SK-N-SH treated with all-trans-retinoic acid at 6 μM for 48 hours (cell line): ENCODE data around the gene HDC.

Source experiments
- ATAC-seq: fragments of 200-7000 bp; cut with Tn5 transposase; 3 replicates; pipeline ENCODE4 v1.9.1; 2020; ENCODE audit warnings: mild to moderate bottlenecking, moderate library complexity
- ARNTL ChIP-seq: fragments of 450-650 bp; formaldehyde crosslinking; IDR thresholded peaks from 2 replicates; pipeline ENCODE4 v1.5.0; 2020; ENCODE audit warnings: low read depth, mild to moderate bottlenecking, moderate library complexity, borderline replicate concordance
- BACH2 ChIP-seq: fragments of 250-450 bp; sonication (Bioruptor Pico); IDR thresholded peaks from 2 replicates; pipeline ENCODE4 v1.9.0; 2021; ENCODE audit warnings: mild to moderate bottlenecking, borderline replicate concordance
- CSDC2 ChIP-seq: fragments of 250-450 bp; sonication (Bioruptor Pico); IDR thresholded peaks from 2 replicates; pipeline ENCODE4 v1.5.0; 2020; ENCODE audit warnings: mild to moderate bottlenecking, moderate library complexity
- ESRRG ChIP-seq: fragments of 250-450 bp; sonication (Bioruptor Pico); IDR thresholded peaks from 2 replicates; pipeline ENCODE4 v1.6.1; 2021; ENCODE audit warnings: mild to moderate bottlenecking
- GLIS3 ChIP-seq: fragments of 250-450 bp; sonication (Bioruptor Pico); IDR thresholded peaks from 2 replicates; pipeline ENCODE4 v1.5.0; 2020; ENCODE audit warnings: mild to moderate bottlenecking, moderate library complexity
- ISL1 ChIP-seq: fragments of 250-450 bp; sonication (Bioruptor Pico); IDR thresholded peaks from 2 replicates; pipeline ENCODE4 v2.1.2; 2022; ENCODE audit warnings: mild to moderate bottlenecking, moderate library complexity
- OSR1 ChIP-seq: fragments of 250-450 bp; sonication (Bioruptor Pico); IDR thresholded peaks from 2 replicates; pipeline ENCODE4 v1.8.0; 2022; ENCODE audit warnings: moderate library complexity, mild to moderate bottlenecking, inconsistent platforms
- PPARA ChIP-seq: fragments of 250-450 bp; sonication (Bioruptor Pico); IDR thresholded peaks from 2 replicates; pipeline ENCODE4 v1.5.0; 2020; ENCODE audit warnings: mild to moderate bottlenecking, borderline replicate concordance
- RARB ChIP-seq: fragments of 250-450 bp; sonication (Bioruptor Pico); IDR thresholded peaks from 2 replicates; pipeline ENCODE4 v1.8.0; 2021; ENCODE audit warnings: mild to moderate bottlenecking, moderate library complexity
- SNAI2 ChIP-seq: fragments of 250-450 bp; sonication (Bioruptor Pico); IDR thresholded peaks from 2 replicates; pipeline ENCODE4 v1.5.0; 2020; ENCODE audit warnings: mild to moderate bottlenecking, moderate library complexity
- TCF4 ChIP-seq: fragments of 250-450 bp; sonication (Bioruptor Pico); IDR thresholded peaks from 2 replicates; pipeline ENCODE4 v1.8.0; 2021; ENCODE audit warnings: mild to moderate bottlenecking, moderate library complexity, borderline replicate concordance
- TOX ChIP-seq: fragments of 250-450 bp; sonication (Bioruptor Pico); IDR thresholded peaks from 2 replicates; pipeline ENCODE4 v1.8.0; 2021; ENCODE audit warnings: mild to moderate bottlenecking, moderate library complexity, borderline replicate concordance
- ZC3H10 ChIP-seq: fragments of 250-450 bp; sonication (Bioruptor Pico); IDR thresholded peaks from 2 replicates; pipeline ENCODE4 v1.5.1; 2021; ENCODE audit warnings: mild to moderate bottlenecking, moderate library complexity
- ZFP3 ChIP-seq: fragments of 250-450 bp; sonication (Bioruptor Pico); IDR thresholded peaks from 2 replicates; pipeline ENCODE4 v1.5.0; 2020; ENCODE audit warnings: mild to moderate bottlenecking, moderate library complexity
- ZFP30 ChIP-seq: fragments of 450-650 bp; formaldehyde crosslinking; IDR thresholded peaks from 2 replicates; pipeline ENCODE4 v1.5.0; 2022; ENCODE audit warnings: mild to moderate bottlenecking, moderate library complexity
- ZNF565 ChIP-seq: fragments of 450-650 bp; formaldehyde crosslinking; conservative IDR thresholded peaks from 2 replicates; pipeline ENCODE4 v1.5.0; 2020; ENCODE audit warnings: low read depth, mild to moderate bottlenecking, moderate library complexity
- ZNF70 ChIP-seq: fragments of 450-650 bp; formaldehyde crosslinking; IDR thresholded peaks from 2 replicates; pipeline ENCODE4 v1.5.0; 2020; ENCODE audit warnings: mild to moderate bottlenecking, moderate library complexity
- ZNF8 ChIP-seq: fragments of 450-650 bp; formaldehyde crosslinking; IDR thresholded peaks from 2 replicates; pipeline ENCODE4 v1.5.0; 2020; ENCODE audit warnings: mild to moderate bottlenecking, moderate library complexity
- TF ChIP-seq, protein P1 (sequence below): fragments of 250-450 bp; sonication (Bioruptor Pico); IDR thresholded peaks from 2 replicates; pipeline ENCODE4 v1.8.0; 2020; ENCODE audit warnings: mild to moderate bottlenecking, moderate library complexity, borderline replicate concordance
- TF ChIP-seq, protein P2 (sequence below): fragments of 250-450 bp; sonication (Bioruptor Pico); IDR thresholded peaks from 2 replicates; pipeline ENCODE4 v1.5.1; 2021; ENCODE audit warnings: mild to moderate bottlenecking, moderate library complexity
- TF ChIP-seq, protein P3 (sequence below): fragments of 250-450 bp; sonication (Bioruptor Pico); IDR thresholded peaks from 2 replicates; pipeline ENCODE4 v1.8.0; 2021; ENCODE audit warnings: low read depth, mild to moderate bottlenecking, moderate library complexity, borderline replicate concordance

HDC gene

DNA sequence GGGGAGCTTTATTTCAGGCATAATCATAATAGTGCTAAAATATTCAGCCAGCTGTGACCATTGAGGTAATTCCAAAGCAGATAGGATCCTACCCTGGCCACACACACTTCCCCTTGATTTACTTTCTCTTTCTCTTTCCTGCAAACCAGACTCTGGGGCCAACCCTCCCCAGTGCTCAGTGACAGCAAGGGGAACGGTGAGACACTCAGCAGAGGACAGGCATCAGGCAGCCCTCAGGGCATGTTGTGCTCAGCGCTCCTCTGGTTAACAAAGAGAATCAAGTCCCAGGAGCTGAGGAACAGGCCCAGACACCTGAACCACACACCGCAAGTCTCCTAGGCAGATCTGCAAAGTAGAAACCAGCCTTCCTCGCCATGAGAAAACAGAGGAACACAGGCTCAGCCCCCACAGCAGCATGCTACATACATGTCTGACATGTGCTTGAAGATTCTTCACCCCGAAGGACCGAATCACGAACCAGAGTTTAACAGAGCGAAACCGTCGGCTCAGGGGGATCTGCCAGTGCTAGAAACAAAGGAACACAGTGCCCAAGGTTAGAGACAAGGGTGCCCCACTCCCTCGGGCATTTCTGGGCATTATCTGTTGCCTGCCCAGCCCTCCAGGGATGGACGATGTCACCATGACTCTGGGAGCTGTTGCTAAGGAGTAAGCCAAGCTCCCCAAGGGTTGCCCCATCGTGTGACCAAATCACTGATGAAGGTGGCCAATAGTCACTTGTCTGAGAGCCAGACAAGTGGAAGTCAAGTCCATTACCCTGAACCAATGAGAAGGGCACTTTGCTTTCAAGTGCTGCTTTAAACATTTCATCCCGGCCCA lies 17.5 kb downstream of the HDC start (continued):
- TF ChIP-seq SNAI2 (no peak), ZNF565 (no peak), OSR1 (CRISPR knock-in tag) (no peak)
- TF ChIP-seq, protein P1, sequence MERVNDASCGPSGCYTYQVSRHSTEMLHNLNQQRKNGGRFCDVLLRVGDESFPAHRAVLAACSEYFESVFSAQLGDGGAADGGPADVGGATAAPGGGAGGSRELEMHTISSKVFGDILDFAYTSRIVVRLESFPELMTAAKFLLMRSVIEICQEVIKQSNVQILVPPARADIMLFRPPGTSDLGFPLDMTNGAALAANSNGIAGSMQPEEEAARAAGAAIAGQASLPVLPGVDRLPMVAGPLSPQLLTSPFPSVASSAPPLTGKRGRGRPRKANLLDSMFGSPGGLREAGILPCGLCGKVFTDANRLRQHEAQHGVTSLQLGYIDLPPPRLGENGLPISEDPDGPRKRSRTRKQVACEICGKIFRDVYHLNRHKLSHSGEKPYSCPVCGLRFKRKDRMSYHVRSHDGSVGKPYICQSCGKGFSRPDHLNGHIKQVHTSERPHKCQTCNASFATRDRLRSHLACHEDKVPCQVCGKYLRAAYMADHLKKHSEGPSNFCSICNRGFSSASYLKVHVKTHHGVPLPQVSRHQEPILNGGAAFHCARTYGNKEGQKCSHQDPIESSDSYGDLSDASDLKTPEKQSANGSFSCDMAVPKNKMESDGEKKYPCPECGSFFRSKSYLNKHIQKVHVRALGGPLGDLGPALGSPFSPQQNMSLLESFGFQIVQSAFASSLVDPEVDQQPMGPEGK (CRISPR knock-in tag): no peak
- TF ChIP-seq, protein P2, sequence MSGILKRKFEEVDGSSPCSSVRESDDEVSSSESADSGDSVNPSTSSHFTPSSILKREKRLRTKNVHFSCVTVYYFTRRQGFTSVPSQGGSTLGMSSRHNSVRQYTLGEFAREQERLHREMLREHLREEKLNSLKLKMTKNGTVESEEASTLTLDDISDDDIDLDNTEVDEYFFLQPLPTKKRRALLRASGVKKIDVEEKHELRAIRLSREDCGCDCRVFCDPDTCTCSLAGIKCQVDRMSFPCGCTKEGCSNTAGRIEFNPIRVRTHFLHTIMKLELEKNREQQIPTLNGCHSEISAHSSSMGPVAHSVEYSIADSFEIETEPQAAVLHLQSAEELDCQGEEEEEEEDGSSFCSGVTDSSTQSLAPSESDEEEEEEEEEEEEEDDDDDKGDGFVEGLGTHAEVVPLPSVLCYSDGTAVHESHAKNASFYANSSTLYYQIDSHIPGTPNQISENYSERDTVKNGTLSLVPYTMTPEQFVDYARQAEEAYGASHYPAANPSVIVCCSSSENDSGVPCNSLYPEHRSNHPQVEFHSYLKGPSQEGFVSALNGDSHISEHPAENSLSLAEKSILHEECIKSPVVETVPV (CRISPR knock-in tag): no peak
- TF ChIP-seq, all 23 proteins: peak for 0

DNA sequence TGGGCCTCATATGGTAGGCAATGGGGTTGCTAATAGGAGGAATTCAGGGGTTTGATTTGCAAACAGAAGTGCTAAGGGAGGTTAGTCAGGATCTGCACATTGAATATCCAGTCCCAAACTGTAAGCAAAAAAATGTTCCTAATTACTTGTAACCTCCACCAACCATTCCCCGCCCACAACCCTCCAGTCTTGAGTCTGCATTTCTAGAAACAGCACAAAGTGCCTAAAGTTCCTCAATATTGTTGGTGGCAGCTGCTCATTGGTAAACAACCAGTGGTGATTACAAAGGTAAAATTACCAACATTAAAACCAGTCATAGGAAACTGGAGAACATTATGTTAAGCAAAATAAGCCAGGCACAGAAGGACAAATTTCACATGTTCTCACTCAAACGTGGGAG lies 18.9 kb downstream of the HDC start:
- TF ChIP-seq TOX (CRISPR knock-in tag) (no peak), ZNF70 (CRISPR knock-in tag) (no peak), ZNF565 (no peak), ZNF8 (CRISPR knock-in tag) (no peak), ISL1 (CRISPR knock-in tag) (no peak), GLIS3 (CRISPR knock-in tag) (no peak), ESRRG (CRISPR knock-in tag) (no peak), RARB (CRISPR knock-in tag) (no peak), BACH2 (CRISPR knock-in tag) (no peak), ZFP30 (no peak), SNAI2 (no peak), ZC3H10 (no peak), ZFP3 (CRISPR knock-in tag) (no peak), PPARA (CRISPR knock-in tag) (no peak), TCF4 (CRISPR knock-in tag) (no peak), CSDC2 (CRISPR knock-in tag) (no peak)
- TF ChIP-seq, protein P3, sequence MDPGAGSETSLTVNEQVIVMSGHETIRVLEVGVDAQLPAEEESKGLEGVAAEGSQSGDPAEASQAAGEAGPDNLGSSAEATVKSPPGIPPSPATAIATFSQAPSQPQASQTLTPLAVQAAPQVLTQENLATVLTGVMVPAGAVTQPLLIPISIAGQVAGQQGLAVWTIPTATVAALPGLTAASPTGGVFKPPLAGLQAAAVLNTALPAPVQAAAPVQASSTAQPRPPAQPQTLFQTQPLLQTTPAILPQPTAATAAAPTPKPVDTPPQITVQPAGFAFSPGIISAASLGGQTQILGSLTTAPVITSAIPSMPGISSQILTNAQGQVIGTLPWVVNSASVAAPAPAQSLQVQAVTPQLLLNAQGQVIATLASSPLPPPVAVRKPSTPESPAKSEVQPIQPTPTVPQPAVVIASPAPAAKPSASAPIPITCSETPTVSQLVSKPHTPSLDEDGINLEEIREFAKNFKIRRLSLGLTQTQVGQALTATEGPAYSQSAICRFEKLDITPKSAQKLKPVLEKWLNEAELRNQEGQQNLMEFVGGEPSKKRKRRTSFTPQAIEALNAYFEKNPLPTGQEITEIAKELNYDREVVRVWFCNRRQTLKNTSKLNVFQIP (CRISPR knock-in tag): no peak
- ATAC-seq: no peak

DNA sequence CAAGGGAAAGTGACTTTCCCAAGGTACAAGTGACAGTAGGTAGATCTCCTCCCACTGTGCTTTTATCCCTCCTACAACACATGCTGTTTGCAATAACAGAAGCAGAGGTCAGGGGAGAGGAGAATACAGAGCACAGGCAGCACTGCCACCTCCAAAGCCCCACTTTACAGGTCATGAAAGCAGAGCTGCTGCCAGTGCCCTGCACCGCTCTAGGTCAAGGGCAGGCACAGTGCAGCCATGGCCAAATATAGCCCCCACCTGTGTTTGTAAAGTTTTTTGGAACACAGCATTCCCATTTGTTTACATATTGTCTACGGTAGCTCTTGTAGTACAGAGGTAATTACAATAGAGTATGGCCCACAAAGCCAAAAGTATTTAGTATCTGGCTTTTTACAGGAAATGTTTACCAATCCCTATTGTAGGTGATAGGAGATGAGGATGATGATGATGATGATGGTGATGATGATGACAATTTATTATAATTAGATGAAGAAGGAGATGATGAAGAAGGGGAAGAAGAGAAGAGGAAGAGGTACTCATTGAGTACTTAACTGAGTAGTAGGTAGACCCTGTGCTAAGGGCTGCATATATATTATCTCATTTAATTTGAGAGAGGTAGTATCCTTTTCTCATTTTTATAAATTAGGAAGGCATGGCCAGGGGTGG lies 20.4 kb downstream of the HDC start:
- no peak for ATAC-seq
- TF ChIP-seq CSDC2 (CRISPR knock-in tag) (no peak), ZFP30 (no peak), GLIS3 (CRISPR knock-in tag) (no peak), RARB (CRISPR knock-in tag) (no peak), ZC3H10 (no peak)
- TF ChIP-seq, protein P2 (CRISPR knock-in tag): no peak

DNA sequence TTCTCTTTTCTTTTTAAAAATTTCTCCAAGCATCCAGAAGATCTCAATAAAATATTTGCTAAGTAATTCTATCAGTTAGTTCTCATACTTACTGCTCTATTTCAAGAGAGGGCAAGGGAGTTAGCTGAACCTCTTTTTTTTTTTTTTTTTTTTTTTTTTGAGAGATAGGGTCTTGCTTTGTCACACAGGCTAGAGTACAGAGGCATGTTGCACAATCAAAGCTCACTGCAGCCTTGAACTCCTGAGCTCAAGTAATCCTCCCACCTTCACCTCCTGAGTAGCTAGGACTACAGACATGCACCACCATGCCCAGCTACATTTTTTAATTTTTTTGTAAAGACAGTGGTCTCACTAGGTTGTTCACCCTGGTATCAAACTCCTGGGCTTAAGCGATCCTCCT lies 21.4 kb downstream of the HDC start:
- TF ChIP-seq RARB (CRISPR knock-in tag) (no peak), ARNTL (CRISPR knock-in tag) (no peak), ZNF70 (CRISPR knock-in tag) (no peak), TOX (CRISPR knock-in tag) (no peak), TCF4 (CRISPR knock-in tag) (no peak), ZNF8 (CRISPR knock-in tag) (no peak), ZFP3 (CRISPR knock-in tag) (no peak), BACH2 (CRISPR knock-in tag) (no peak), CSDC2 (CRISPR knock-in tag) (no peak), ISL1 (CRISPR knock-in tag) (no peak), SNAI2 (no peak), ESRRG (CRISPR knock-in tag) (no peak), OSR1 (CRISPR knock-in tag) (no peak), PPARA (CRISPR knock-in tag) (no peak)
- TF ChIP-seq, protein P1 (CRISPR knock-in tag): no peak
- TF ChIP-seq, protein P2 (CRISPR knock-in tag): no peak
- ATAC-seq: no peak
